Measurements from ENCODE around the gene RAB33A. TPM values are rescaled to one million over a fixed set of nuclear protein-coding genes. Genes with fewer than 3 reads are reported as not detected.
A peak's percentile ranks its signal among the peaks of the same experiment; 100 is the strongest.

The RAB33A gene
- total and polyA plus RNA-seq, 2 donors (not counting 1 experiment from before 2014, with no cell fraction given), result 2.8 to 18.3 TPM

- no peak overlapping the region for H3K4me3 ChIP-seq (replicated peaks in 1 of 4; ENCODE audit: control extremely low read depth in 1 of 4, insufficient read depth in 1 of 4, low read depth in 3 of 4, low read length in 4 of 4)
- H3K9ac ChIP-seq (ENCODE audit: insufficient read depth, low read length), result no peak overlapping the region
- H3K4me2 ChIP-seq (ENCODE audit: extremely low read depth, insufficient read depth, low read length), result no peak overlapping the region
- no peaks in the 10 kb centered on the region for H3K4me1 ChIP-seq (ENCODE audit: control insufficient read depth, extremely low read depth, insufficient read depth, low read length)
- H2AFZ ChIP-seq (ENCODE audit: low read length), result no peak overlapping the region
- H3K27ac ChIP-seq (ENCODE audit: insufficient read depth, low read length), result no peak overlapping the region
- no peaks in the 10 kb centered on the region for H3K36me3 ChIP-seq (ENCODE audit: control insufficient read depth, insufficient read depth, low read length)
- TF ChIP-seq CTCF (conservative IDR thresholded peaks at IDR 0.05 in 1 of 2, IDR thresholded peaks at IDR 0.05 in 1 of 2; ENCODE audit: low read depth in 1 of 2, low read length in 2 of 2), result no peak
- TF ChIP-seq EZH2 (IDR thresholded peaks at IDR 0.05; ENCODE audit: low read length, missing control alignments), result no peak
- no peaks in the 10 kb centered on the region for H3K9me3 ChIP-seq (ENCODE audit: control insufficient read depth, insufficient read depth, low read depth, low read length)
- no peaks in the 10 kb centered on the region for H3K27me3 ChIP-seq (ENCODE audit: control insufficient read depth, insufficient read depth, low read length)
- DNase-seq (ENCODE audit: low read depth in 2 of 2), result peak in 1 of 2 donors; percentile 10
- no peaks in the 10 kb centered on the region for H4K20me1 ChIP-seq (ENCODE audit: control insufficient read depth, extremely low read depth, insufficient read depth, low read length)
- H3K79me2 ChIP-seq (ENCODE audit: control insufficient read depth, insufficient read depth, low read length), result no peaks in the 10 kb centered on the region
Measured at GRCh38 chrX:130139474-130140201, 32.1 kb upstream of the RAB33A start.

DNA sequence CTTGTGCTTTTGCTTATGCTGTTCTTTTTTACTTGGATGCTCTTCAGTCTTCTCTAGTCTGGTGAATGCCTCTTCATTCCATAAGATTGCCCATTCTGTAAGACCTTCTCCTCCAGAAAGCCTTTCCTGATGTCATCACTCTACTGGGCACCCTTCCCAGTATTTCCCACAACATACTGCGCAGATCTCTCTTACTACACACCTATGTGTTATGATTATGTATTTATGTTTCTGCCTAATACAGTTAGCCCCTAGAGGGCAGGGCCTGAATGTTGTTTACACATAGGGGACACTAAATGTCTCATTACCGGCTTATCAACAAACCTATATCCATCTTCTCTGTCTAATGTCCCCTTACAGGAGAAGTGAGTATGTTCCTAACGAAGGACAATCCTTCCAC lies 27.3 kb upstream of the RAB33A start:
- TF ChIP-seq CTCF (conservative IDR thresholded peaks at IDR 0.05 in 1 of 2, IDR thresholded peaks at IDR 0.05 in 1 of 2; ENCODE audit: low read depth in 1 of 2, low read length in 2 of 2) (no peak), EZH2 (IDR thresholded peaks at IDR 0.05; ENCODE audit: low read length, missing control alignments) (no peak)
- no peaks in the 10 kb centered on the region for H3K79me2 ChIP-seq (ENCODE audit: control insufficient read depth, insufficient read depth, low read length)

GRCh38 chrX:130145123-130145522 lies 26.6 kb upstream of the RAB33A start:
- H3K36me3 ChIP-seq (ENCODE audit: control insufficient read depth, insufficient read depth, low read length), result no peaks in the 10 kb centered on the region
- no peak overlapping the region for H2AFZ ChIP-seq (ENCODE audit: low read length)
- TF ChIP-seq EZH2 (IDR thresholded peaks at IDR 0.05; ENCODE audit: low read length, missing control alignments) (no peak), CTCF (conservative IDR thresholded peaks at IDR 0.05 in 1 of 2, IDR thresholded peaks at IDR 0.05 in 1 of 2; ENCODE audit: low read depth in 1 of 2, low read length in 2 of 2) (no peak)
- no peak overlapping the region for H3K4me2 ChIP-seq (ENCODE audit: extremely low read depth, insufficient read depth, low read length)
- no peaks in the 10 kb centered on the region for H3K27me3 ChIP-seq (ENCODE audit: control insufficient read depth, insufficient read depth, low read length)
- no peak for DNase-seq (ENCODE audit: low read depth in 2 of 2)
- no peak overlapping the region for H3K4me3 ChIP-seq (replicated peaks in 1 of 4; ENCODE audit: control extremely low read depth in 1 of 4, insufficient read depth in 1 of 4, low read depth in 3 of 4, low read length in 4 of 4)
- no peak overlapping the region for H3K27ac ChIP-seq (ENCODE audit: insufficient read depth, low read length)
- no peaks in the 10 kb centered on the region for H3K9me3 ChIP-seq (ENCODE audit: control insufficient read depth, insufficient read depth, low read depth, low read length)
- H3K4me1 ChIP-seq (ENCODE audit: control insufficient read depth, extremely low read depth, insufficient read depth, low read length), result no peaks in the 10 kb centered on the region
- H3K79me2 ChIP-seq (ENCODE audit: control insufficient read depth, insufficient read depth, low read length), result no peaks in the 10 kb centered on the region
- H3K9ac ChIP-seq (ENCODE audit: insufficient read depth, low read length), result no peak overlapping the region
- H4K20me1 ChIP-seq (ENCODE audit: control insufficient read depth, extremely low read depth, insufficient read depth, low read length), result no peaks in the 10 kb centered on the region

More for the DNA sequence above, 27.3 kb upstream of the RAB33A start:
- H3K4me3 ChIP-seq (replicated peaks in 1 of 4; ENCODE audit: control extremely low read depth in 1 of 4, insufficient read depth in 1 of 4, low read depth in 3 of 4, low read length in 4 of 4), result no peak overlapping the region
- no peaks in the 10 kb centered on the region for H3K36me3 ChIP-seq (ENCODE audit: control insufficient read depth, insufficient read depth, low read length)
- H3K4me2 ChIP-seq (ENCODE audit: extremely low read depth, insufficient read depth, low read length), result no peak overlapping the region
- peak; percentile 52 to 61 for DNase-seq (ENCODE audit: low read depth in 2 of 2)
- H3K9me3 ChIP-seq (ENCODE audit: control insufficient read depth, insufficient read depth, low read depth, low read length), result no peaks in the 10 kb centered on the region
- no peaks in the 10 kb centered on the region for H4K20me1 ChIP-seq (ENCODE audit: control insufficient read depth, extremely low read depth, insufficient read depth, low read length)
- H3K27me3 ChIP-seq (ENCODE audit: control insufficient read depth, insufficient read depth, low read length), result no peaks in the 10 kb centered on the region
- H2AFZ ChIP-seq (ENCODE audit: low read length), result no peak overlapping the region
- no peak overlapping the region for H3K9ac ChIP-seq (ENCODE audit: insufficient read depth, low read length)
- H3K4me1 ChIP-seq (ENCODE audit: control insufficient read depth, extremely low read depth, insufficient read depth, low read length), result no peaks in the 10 kb centered on the region
- no peak overlapping the region for H3K27ac ChIP-seq (ENCODE audit: insufficient read depth, low read length)

Data from fibroblast of lung (primary cell).